Bronchial epithelial cell (primary cell): ENCODE results near the gene BHLHA9. TPM values are rescaled to one million over a fixed set of nuclear protein-coding genes. Genes with fewer than 3 reads are reported as not detected.

ENCODE experiments used
- DNase-seq: peaks from one replicate; pipeline ENCODE4 v3.0.0-alpha.2; 2010; ENCODE audit warnings: low read depth
- FAIRE-seq: peaks from 2 replicates; lab custom pipeline; 2011; peaks lifted over from hg19 to GRCh38; lab: Jason Lieb, UNC
- H3K27me3 ChIP-seq: 2 replicates; pipeline ENCODE4 v1.5.1; 2011; ENCODE audit warnings: low read length; ENCODE audit not compliant: control insufficient read depth, insufficient read depth
- H3K36me3 ChIP-seq: 2 replicates; pipeline ENCODE4 v1.5.1; 2011; ENCODE audit warnings: low read length; ENCODE audit not compliant: control insufficient read depth, insufficient read depth
- H3K4me3 ChIP-seq: 2 replicates; pipeline ENCODE4 v1.5.1; 2011; ENCODE audit warnings: mild to moderate bottlenecking, low read depth, low read length, control low read depth
- CTCF ChIP-seq: IDR thresholded peaks from 2 replicates; pipeline ENCODE4 v1.5.1; 2011; ENCODE audit warnings: mild to moderate bottlenecking, moderate library complexity, low read length, control low read depth, inconsistent platforms; ENCODE audit not compliant: insufficient read depth, severe bottlenecking
- total RNA-seq: library from RNA; depleted of rRNA; stranded (reverse); fragments of >200 nt; gene quantifications from 2 replicates; pipeline ENCODE4 v1.2.1, GENCODE V29; 2014

BHLHA9 gene
- total RNA-seq, 1 donor from 2014 or later = not detected

GRCh38 chr17:1315409-1315808 is 45.2 kb downstream of the BHLHA9 start:
- FAIRE-seq = no peak
- peaks cover 4% of the 10 kb centered on the region for H3K27me3 ChIP-seq
- no peak for TF ChIP-seq CTCF
- H3K36me3 ChIP-seq = no peaks in the 10 kb centered on the region
- H3K4me3 ChIP-seq = no peak overlapping the region
- DNase-seq = no peak

GRCh38 chr17:1315891-1316403 is 45.7 kb downstream of the BHLHA9 start:
- FAIRE-seq (no peak), DNase-seq (no peak)
- TF ChIP-seq CTCF = no peak
- no peaks in the 10 kb centered on the region for H3K36me3 ChIP-seq
- peaks cover 4% of the 10 kb centered on the region for H3K27me3 ChIP-seq
- no peak overlapping the region for H3K4me3 ChIP-seq

Other genes with a start within 250 kb of the BHLHA9 start
- gene ABR, start 90.5 kb upstream of the BHLHA9 start, total RNA-seq = 18.7 and 39.3 TPM in 2 replicates
- gene TRARG1, start 9.2 kb downstream of the BHLHA9 start, total RNA-seq = not detected in 2 replicates
- gene YWHAE, start 129.8 kb downstream of the BHLHA9 start, total RNA-seq = 307 and 366 TPM in 2 replicates
- 131 and 152 TPM in 2 replicates for gene CRK, start 185.8 kb downstream of the BHLHA9 start, total RNA-seq
- 80.3 and 90.5 TPM in 2 replicates for gene MYO1C, start 222.2 kb downstream of the BHLHA9 start, total RNA-seq
- 20.1 and 31.6 TPM in 2 replicates for gene INPP5K, start 246.2 kb downstream of the BHLHA9 start, total RNA-seq